Lung (tissue), 12 donors: ENCODE data around the gene ENSA. TPM values are rescaled to one million over a fixed set of nuclear protein-coding genes. Genes with fewer than 3 reads are reported as not detected.
A peak's percentile ranks its signal among the peaks of the same experiment; 100 is the strongest.

Experiments
- ATAC-seq: fragments of 200-7000 bp; cut with Tn5 transposase; one replicate; pipeline ENCODE4 v1.9.1; 2020; ENCODE audit warnings: moderate number of reproducible peaks; ENCODE audit not compliant: insufficient read depth, low FRiP score
- DNase-seq, 3 donors: peaks; one replicate each; pipeline ENCODE4 v3.0.0-alpha.2; 2013 to 2017
- H3K27ac ChIP-seq, 2 donors: one replicate each; pipeline ENCODE4 v1.5.1; 2013; ENCODE audit warnings: mild to moderate bottlenecking in 2 of 2, moderate library complexity in 2 of 2, control low read depth in 1 of 2, inconsistent platforms in 1 of 2, low read depth in 1 of 2, low read length in 1 of 2
- H3K27me3 ChIP-seq, 3 donors: one replicate each; pipeline ENCODE4 v1.5.1; 2013; ENCODE audit warnings: low read length in 2 of 3; ENCODE audit not compliant: control insufficient read depth in 3 of 3, insufficient read depth in 3 of 3
- H3K36me3 ChIP-seq, 4 donors: one replicate each; pipeline ENCODE4 v1.5.1; 2013; ENCODE audit warnings: low read length in 4 of 4, mild to moderate bottlenecking in 1 of 4, moderate library complexity in 1 of 4; ENCODE audit not compliant: control insufficient read depth in 4 of 4, insufficient read depth in 4 of 4
- H3K4me1 ChIP-seq, 5 donors: one replicate each; pipeline ENCODE4 v1.5.1; 2013; ENCODE audit warnings: low read length in 5 of 5, mild to moderate bottlenecking in 2 of 5, moderate library complexity in 1 of 5; ENCODE audit not compliant: control insufficient read depth in 5 of 5, insufficient read depth in 5 of 5
- H3K4me3 ChIP-seq: one replicate; pipeline ENCODE4 v1.5.1; 2013; ENCODE audit warnings: mild to moderate bottlenecking, control low read depth, moderate library complexity
- H3K9ac ChIP-seq, 2 donors: one replicate each; pipeline ENCODE4 v1.5.1; 2013; ENCODE audit warnings: low read length in 2 of 2, control low read depth in 1 of 2; ENCODE audit not compliant: insufficient read depth in 1 of 2
- H3K9me3 ChIP-seq, 4 donors: one replicate each; pipeline ENCODE4 v1.5.1; 2013; ENCODE audit warnings: low read length in 3 of 4, mild to moderate bottlenecking in 1 of 4, moderate library complexity in 1 of 4; ENCODE audit not compliant: control insufficient read depth in 4 of 4, insufficient read depth in 3 of 4
- CTCF ChIP-seq: IDR thresholded peaks from 2 replicates; pipeline ENCODE4 v1.5.1; 2012; ENCODE audit warnings: mild to moderate bottlenecking; ENCODE audit errors: control extremely low read depth, extremely low read depth
- WGBS, 2 donors: extraction: QIAGEN DNeasy Blood & Tissue Kit; methylation state at CpG; one replicate each; pipeline ENCODE4 v1.1.7; 2013; 5-methylcytosine and 5-hydroxymethylcytosine counted together
- polyA plus RNA-seq, 2 donors: library from polyadenylated mRNA; stranded (reverse); fragments of 200-250 nt; gene quantifications; one replicate each; pipeline ENCODE4 v1.2.1, GENCODE V29; 2013
- total RNA-seq, 2 donors: library from RNA; depleted of rRNA in 1 of 2; stranded (reverse); fragments of >200 nt in 1 of 2; gene quantifications; one replicate each; pipeline ENCODE4 v1.2.1, GENCODE V29; 2014 to 2021
- donor health status: control.
- donor health status: control.
- donor health status: Bipolar disorder and iron deficiency.
- donor health status: healthy.
- donor health status: DM: yes; HTN: yes; CAD: no.

Gene ENSA
- total and polyA plus RNA-seq, 4 donors, result 133 to 245 (median 158) TPM

GRCh38 chr1:150612014-150612345 is 17.4 kb downstream of the ENSA start:
- H3K27me3 ChIP-seq, result no peaks in the 10 kb centered on the region
- H3K27ac ChIP-seq, result peak overlapping the region; percentile 74 to 94
- H3K4me1 ChIP-seq, result peaks cover 0 to 17% (median 4%) of the 10 kb centered on the region in 5 donors
- WGBS, 2 donors, result 73 to 83% methylated on average over 3 of the region's 3 CpGs
- H3K36me3 ChIP-seq, result peaks cover 2 to 21% (median 3%) of the 10 kb centered on the region in 4 donors
- H3K4me3 ChIP-seq, result no peak overlapping the region
- H3K9me3 ChIP-seq, result no peaks in the 10 kb centered on the region
- TF ChIP-seq CTCF, result no peak
- no peak for DNase-seq
- no peak overlapping the region for H3K9ac ChIP-seq
- no peak for ATAC-seq

- peak overlapping the region; percentile 84 to 94 for H3K27ac ChIP-seq
- no peaks in the 10 kb centered on the region for H3K27me3 ChIP-seq
- DNase-seq (no peak), ATAC-seq (no peak)
- H3K4me3 ChIP-seq, result no peak overlapping the region
- WGBS, 2 donors, result 94 to 96% methylated on average over 4 of the region's 4 CpGs
- H3K9me3 ChIP-seq, result no peaks in the 10 kb centered on the region
- no peak overlapping the region for H3K9ac ChIP-seq
- H3K36me3 ChIP-seq, result peaks cover 0 to 17% (median under 1%) of the 10 kb centered on the region in 4 donors
- no peak for TF ChIP-seq CTCF
- H3K4me1 ChIP-seq, result peaks cover 0 to 17% (median 4%) of the 10 kb centered on the region in 5 donors
These were observed 18.8 kb downstream of the ENSA start for GRCh38 chr1:150610576-150610975.

DNA sequence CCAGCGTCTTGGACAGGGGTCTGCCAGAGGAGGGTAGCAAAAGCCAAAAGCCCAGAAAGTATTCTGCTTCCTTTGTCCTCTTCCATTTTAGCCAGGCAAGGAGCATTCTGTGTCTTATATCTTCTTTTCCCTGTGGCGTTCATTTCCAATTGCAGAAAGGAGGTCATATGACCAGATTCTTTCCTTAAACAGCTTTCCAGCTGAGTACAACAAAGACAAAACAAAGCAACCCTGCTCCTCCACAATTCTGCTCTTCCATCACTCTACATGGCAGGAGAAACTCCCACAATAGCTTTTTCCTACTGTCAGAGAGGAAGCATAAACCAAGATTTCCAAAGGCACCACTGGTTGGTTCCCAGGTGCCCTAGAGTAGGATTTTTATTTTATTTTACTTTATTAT is 19.7 kb downstream of the ENSA start:
- TF ChIP-seq CTCF, result no peak
- peaks cover 0 to 14% (median 4%) of the 10 kb centered on the region in 5 donors for H3K4me1 ChIP-seq
- DNase-seq, result peak in 2 of 3 donors; percentile 23 to 29
- WGBS, 2 donors, result 66 to 69% methylated on average over 2 of the region's 2 CpGs
- H3K4me3 ChIP-seq, result no peak overlapping the region
- H3K9ac ChIP-seq, result no peak overlapping the region
- H3K27ac ChIP-seq, result peak overlapping the region in 1 of 2 donors; percentile 94
- H3K36me3 ChIP-seq, result peaks cover 0 to 12% (median under 1%) of the 10 kb centered on the region in 4 donors
- no peaks in the 10 kb centered on the region for H3K27me3 ChIP-seq
- no peak for ATAC-seq
- H3K9me3 ChIP-seq, result no peaks in the 10 kb centered on the region
